Fibroblast of skin of right quadriceps (primary cell): Measurements from ENCODE around the gene FOXN1.
"Not testable (repeated sequence)": the region's sequence is repeated elsewhere in the genome, so short reads cannot be mapped to it uniquely, and the experiment has no call there.

Source experiments
- DNase-seq: peaks from one replicate; pipeline ENCODE4 v3.0.0-alpha.2; 2013

The FOXN1 gene, protein sequence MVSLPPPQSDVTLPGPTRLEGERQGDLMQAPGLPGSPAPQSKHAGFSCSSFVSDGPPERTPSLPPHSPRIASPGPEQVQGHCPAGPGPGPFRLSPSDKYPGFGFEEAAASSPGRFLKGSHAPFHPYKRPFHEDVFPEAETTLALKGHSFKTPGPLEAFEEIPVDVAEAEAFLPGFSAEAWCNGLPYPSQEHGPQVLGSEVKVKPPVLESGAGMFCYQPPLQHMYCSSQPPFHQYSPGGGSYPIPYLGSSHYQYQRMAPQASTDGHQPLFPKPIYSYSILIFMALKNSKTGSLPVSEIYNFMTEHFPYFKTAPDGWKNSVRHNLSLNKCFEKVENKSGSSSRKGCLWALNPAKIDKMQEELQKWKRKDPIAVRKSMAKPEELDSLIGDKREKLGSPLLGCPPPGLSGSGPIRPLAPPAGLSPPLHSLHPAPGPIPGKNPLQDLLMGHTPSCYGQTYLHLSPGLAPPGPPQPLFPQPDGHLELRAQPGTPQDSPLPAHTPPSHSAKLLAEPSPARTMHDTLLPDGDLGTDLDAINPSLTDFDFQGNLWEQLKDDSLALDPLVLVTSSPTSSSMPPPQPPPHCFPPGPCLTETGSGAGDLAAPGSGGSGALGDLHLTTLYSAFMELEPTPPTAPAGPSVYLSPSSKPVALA

DNA sequence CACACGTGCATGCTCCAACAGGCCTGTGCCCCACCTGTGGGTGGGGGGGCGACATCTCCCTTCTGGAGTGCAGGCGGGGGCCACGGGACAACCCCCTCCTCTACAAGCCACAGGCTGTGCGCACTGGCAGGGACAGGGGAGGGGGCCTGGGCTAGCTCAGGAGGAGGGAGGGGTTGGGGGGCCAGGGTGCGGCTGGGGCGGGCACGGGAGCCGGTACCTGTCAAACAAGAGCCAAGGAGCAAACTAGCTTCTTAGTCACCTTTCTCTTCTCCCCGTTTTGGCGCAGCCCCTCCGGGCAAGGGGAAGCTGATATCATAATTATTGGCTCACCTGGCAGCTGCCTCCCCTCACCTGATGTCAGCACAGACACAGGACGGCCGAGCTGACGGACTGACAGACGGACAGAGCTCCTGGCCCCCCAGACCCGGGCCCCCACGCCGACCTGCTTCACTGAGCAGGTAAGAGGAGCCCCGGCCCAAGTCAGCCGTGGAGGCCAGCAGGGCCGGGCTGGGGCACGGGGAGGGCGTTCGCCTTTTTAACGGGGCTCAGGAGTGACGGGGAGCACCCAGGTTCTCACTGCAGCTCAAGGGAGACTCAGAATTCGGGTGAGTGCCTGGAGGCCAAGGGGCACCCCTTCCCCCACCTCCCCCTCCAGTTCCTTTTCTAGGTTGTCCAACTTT lies at the start of gene FOXN1:
TSS of gene FOXN1 (plus strand) at position 363 of the 680 bp plus-strand sequence. CDS start 17,622 bp downstream, outside the sequence.
- no peak for DNase-seq

DNA sequence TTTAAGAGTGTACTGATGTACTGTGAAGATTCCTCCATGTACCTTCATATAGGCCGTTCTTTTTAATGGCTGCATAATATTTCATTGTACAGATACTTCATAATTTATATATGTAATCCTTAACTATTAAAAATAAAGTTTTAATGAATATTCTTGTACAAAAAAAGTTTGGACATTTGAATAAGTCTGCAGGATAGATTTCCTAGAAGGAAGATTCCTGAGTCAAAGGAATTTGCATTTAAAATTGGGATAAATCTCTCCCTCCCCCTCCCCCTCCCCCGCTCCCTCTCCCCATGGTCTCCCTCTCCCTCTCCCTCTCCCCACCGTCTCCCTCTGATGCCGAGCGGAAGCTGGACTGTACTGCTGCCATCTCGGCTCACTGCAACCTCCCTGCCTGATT lies 48.3 kb upstream of the FOXN1 start:
- DNase-seq, result no peak

DNA sequence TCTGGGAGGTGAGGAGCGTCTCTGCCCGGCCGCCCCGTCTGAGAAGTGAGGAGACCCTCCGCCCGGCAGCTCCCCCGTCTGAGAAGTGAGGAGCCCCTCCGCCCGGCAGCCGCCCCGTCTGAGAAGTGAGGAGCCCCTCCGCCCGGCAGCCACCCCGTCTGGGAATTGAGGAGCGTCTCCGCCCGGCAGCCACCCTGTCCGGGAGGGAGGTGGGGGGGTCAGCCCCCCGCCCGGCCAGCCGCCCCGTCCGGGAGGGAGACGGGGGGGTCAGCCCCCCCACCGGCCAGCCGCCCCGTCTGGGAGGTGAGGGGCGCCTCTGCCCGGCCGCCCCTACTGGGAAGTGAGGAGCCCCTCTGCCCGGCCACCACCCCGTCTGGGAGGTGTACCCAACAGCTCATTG lies 47.3 kb upstream of the FOXN1 start:
- DNase-seq, result not testable (repeated sequence)

DNA sequence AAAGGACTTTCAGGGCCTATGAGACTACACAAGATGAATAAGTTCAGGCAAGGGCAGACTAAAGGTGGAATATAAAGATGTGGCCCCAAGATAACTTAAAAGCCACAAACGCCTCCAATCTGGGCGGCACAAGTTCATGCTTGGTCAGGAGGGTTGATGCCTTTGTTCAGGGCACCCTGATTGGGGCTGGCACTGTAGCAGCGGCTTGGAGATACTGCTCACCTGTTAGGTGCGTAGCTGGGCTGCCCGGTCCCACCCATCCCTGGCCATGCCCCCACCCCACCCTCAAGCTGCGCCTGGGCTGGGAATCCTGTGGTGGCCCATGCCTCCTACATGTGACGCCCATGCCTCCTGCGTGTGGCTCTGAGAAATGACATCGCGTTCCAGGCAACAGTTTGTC lies 45.2 kb upstream of the FOXN1 start:
- no peak for DNase-seq

DNA sequence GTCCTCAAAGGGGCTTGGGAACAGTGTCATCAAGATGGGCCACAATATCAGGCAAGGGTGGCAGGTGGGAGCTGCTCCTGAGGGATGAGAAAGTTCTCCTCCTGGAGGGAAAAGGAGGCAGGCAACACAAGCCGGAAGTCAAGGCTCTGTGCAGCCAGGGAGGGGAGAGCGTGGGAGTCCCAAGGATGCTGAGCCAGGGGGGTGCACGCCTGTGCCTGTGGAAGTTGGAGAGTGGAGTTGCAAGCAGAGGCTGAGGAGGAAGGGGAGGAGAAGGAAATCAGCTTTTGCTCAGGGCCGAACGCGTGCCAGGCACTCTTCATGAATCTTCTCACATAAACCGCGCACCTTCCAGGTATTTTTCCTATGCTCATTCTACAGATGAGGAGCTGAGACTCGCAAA lies 40.1 kb upstream of the FOXN1 start:
- no peak for DNase-seq

DNA sequence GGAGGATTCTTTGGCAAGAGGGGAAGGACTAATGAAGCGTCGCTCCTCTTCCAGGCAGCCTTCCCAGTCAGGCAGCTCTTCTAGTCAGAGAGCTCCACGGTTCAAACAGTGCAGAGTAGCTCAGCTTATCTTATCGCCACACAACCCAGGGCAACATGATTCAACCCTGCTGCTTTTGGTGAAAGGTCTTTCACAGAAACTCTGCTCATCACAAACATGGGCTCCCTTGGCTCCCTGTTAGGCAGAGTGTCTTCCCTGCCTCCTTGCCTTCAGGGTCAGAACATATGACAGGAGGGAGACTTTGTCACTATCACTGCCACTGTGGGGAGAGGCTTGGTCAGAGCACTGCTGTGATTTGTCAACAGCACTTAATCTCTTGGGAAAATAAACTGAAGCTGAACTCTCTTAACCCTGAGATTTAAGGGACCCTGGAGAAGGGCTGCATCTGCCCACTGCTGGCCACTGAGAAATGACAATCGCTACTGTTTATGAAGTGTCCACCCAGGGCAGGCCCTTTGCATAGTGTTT lies 39.6 kb upstream of the FOXN1 start:
- no peak for DNase-seq

DNA sequence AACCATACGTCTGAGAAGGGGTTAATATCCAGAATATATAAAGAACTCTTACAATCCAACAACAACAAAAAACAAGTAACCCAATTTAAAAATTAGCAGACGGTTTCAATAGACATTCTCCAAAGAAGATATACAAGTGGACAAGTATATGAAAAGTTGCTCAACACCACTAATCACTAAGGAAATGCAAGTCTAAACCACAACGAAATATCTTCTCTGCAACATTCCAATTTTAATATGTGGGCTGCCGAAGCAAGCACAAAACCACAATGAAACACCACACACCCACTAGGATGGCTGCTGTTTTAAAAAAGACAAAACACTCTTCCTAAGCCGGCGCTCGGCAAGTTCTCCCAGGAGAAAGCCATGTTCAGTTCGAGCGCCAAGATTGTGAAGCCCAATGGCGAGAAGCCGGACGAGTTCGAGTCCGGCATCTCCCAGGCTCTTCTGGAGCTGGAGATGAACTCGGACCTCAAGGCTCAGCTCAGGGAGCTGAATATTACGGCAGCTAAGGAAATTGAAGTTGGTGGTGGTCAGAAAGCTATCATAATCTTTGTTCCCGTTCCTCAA lies 38.6 kb upstream of the FOXN1 start:
- DNase-seq, result peak; percentile 74

DNA sequence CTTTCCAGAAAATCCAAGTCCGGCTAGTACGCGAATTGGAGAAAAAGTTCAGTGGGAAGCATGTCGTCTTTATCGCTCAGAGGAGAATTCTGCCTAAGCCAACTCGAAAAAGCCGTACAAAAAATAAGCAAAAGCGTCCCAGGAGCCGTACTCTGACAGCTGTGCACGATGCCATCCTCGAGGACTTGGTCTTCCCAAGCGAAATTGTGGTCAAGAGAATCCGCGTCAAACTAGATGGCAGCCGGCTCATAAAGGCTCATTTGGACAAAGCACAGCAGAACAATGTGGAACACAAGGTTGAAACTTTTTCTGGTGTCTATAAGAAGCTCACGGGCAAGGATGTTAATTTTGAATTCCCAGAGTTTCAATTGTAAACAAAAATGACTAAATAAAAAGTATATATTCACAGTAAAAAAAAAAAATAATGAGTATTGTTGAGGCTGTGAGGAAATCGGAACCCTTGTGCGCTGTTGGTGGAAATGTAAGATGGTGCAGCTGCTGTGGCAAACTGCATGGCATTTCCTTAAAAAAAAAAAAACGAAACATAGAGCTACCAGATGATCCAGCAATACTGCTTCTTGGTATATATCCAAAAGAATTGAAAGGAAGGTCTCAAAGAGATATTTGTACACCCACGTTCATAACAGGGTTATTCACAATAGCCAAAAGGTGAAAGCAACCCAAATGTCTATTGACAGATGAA lies 38.0 kb upstream of the FOXN1 start:
- not testable (repeated sequence) for DNase-seq

DNA sequence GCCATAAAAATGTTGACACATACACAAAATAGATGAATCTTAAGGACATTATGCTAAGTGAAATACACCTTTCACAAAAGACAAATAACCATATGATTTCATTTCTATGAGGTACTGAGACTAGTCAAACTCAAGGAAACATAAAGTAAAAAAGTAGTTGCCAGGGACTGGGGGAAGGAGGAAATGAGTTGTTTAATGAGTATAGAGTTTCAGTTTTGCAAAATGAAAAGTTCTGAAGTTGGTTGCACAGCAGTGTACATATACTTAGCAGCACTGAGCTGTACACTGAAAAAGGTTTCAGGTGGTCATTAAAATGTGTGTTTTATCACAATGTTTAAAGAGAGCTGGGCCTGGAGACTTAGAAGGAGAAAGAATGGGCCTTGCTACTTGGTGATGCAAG lies 37.4 kb upstream of the FOXN1 start:
- no peak for DNase-seq

DNA sequence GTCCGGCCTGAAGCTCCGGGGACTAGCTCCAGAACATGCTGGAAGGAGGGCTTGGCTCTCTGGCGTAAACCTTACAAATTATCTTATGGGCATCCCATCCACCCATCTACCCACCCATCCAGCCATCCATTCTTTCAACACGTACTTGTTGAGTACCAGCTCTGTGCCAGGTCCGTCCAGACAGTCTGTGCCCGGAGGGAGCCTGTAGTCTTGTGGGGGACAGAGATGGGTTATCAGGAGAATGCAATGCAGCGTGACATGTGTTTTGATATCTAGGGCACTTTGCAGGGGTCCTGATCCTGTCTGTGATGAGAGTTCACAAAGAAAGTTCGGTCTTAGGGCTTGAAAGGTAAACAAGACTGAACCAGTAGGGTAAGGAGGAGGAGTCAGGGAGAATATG lies 36.8 kb upstream of the FOXN1 start:
- no peak for DNase-seq

DNA sequence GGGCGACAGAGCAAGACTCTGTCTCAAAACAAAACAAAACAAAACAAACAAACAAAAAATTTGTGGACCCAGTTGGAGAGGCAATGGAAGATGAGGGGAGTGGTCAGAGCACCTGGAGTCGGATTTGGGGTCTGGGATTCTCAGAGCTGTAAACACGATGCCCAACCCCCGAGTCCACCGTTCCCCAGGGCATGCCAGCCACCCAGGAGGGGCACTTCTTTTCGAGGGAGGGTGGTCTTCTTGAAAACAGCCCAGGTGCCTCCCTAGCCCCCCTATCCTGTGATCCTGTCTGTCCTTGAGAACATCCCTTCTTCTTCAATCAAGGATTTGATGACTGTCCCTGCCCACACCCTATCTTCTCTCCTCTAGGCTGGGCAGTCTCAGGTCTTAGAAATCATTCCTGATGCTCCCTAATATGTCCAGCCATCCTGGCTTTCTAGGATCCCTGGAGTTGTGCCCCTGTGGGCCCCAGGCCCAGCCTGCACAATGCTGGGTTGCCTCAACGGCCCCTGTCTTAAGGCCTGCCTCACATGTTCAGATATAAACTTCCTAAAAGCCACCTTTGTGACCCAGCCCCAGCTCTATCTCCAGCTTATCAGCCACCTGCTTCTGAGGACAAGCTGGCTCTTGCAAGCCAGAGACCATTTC lies 35.8 kb upstream of the FOXN1 start:
- no peak for DNase-seq

DNA sequence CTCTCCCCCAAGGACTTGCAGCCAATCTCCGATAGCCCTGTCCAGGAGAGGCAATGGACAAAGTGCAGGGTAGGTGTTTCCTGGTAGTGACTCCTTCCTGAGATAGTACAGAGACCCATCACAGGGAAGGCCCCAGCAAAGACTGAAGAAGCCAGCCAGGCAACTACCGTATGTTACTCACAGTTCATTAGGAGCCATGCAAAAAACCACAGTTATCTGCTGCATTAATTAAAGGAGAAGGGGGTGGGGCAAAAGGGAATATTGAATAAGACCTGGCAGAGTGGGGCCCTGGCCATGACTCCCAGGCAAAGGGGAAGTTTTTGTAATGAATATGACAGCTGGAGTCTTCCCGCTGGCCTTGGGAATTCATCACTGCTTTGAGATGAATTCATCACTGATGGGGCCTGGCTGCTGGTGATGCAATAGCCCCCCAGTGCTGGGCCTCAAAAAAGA lies 35.2 kb upstream of the FOXN1 start:
- DNase-seq, result peak; percentile 18

DNA sequence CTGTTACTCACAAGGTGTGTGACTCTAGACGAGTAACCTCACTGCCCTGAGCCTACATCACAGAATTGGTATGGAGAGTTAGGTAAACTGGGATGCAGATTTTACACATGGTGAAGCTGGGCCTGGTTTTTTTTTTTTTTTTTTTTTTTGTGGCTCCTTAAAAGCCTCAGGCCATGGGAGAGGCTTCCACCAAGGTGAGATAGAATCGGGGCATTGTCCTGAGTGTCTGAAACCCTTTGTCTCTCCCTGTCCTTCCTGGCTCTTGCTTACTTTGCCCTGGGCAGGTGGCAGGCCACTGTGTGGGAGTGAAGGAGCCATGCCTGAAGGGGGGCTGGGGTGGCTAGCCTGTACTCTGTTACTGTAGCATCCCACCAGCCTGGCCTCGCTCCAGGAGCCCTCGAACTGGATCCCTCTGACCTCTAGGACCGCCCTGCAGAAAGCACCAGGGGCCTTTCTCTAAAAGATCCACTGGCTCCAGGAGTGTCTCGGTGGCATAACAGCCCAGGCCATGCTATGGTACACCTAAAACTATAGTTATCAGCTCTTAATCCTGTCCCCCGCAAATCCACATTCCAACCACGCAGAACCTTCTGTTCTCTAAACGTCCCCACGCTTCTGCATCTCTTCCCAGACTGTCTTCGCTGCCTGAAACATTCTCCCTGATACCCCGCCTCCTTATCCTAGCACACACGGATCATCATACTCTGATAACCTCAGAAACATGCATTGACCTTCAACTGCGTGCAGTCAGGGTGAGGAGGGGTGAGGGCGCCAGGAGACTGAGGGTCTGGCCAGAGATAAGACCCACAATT lies 34.4 kb upstream of the FOXN1 start:
- no peak for DNase-seq

DNA sequence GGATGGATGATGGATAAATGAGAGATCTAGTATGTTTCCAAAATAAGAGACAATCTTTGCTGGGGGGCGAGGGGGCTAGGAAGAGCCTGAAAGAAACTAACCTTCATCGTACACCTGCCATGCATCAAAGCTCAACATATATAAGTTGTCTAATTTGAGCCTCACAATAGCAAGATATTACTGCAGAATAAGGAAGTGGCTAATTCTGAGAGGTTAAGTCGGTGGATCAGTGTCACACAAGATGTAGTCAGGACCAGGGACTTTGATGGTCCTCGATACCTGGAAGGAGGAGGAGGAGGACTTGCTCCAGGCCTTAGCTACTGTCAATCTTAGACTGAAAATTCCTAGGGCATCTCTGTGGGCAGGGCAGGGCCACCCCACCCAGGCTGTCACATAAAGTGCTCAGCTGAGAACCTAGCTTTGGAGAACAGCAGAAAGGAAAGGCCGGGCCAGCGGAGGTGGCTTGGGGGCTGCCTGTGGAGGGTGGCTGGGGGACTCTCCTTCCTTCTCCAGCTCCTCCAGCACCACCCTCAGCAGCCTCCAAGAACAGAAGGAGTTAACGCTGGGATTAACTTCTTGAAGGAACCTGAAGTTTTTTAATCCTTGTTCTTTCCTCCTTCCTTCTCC lies 33.2 kb upstream of the FOXN1 start:
- DNase-seq, result no peak

DNA sequence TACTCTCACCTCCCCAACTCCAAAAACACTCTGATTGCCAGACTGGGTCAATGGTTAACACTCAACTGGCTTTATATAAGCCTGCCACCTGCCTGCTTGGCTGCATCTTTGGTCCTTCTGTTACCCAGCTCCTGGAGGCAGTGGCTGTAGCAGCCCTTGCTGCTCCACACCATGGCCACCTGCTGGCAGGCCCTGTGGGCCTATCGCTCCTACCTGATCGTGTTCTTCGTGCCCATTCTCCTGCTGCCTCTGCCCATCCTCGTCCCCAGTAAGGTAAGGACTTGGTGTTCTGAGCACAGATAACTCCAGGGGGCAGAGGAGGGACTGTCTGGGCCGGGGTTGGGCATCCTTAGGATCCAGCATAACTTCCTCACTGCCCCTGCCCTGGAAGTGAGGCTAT lies 32.6 kb upstream of the FOXN1 start, which contains the start of gene SLC13A2:
TSS of gene SLC13A2 (plus strand) at position 103 of the 400 bp plus-strand sequence. CDS start at position 172, 69 bp downstream.
- no peak for DNase-seq

DNA sequence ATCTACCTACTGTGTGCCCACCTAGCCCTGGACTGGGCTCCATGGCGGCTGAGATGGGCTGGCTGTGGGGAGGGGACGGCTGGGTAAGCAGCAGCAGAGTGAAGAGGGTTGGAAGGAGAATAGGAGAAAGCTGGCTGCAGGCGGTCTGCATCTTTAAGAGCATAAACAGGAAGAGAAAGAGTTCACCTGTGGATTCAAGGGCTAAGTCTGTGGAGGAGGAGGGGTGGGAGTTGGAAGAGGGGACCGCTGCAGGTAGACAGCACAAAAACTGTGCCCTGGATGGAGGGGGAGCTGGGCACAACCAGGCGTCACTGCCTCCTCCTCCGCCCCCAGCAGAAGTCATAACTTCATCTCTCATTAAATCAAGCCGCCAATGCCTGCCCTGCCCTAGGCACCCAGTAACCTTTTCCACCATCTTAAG lies 32.0 kb upstream of the FOXN1 start:
- no peak for DNase-seq

DNA sequence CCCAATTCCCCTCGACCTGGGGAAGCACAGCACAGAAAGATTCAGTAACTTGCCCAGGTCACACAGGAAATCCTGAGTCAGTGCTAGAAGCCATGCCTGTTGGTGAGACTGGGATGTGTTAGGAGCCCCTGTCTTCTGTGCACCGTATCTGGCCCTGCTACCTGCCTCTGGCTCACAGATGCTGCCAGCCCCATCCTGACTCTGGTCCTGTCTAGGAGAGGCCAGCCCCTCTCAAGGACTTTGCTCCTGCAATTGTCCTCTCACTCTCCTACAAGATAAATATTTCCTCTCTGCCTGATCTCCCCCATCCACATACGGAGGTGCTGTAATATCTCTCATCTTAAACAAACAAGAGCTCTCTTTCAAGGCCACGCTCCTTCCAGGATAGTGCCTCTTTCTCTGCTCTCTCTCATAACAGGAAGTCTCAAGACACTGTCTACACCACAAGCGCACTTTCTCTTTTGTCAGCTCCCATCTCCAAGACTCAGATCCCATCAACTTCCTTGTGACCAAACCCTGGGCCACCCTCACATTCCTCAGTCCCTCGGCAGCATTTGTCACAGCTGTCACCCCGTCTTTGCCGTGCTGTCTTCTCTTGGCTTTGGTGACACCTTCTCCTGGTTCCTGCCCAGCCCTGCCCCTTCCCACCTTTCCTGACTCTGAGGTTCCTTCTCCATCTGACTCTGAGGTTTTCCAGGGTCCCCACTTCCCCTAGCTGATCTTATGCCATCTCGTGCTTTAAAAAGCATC lies 30.8 kb upstream of the FOXN1 start:
- DNase-seq, result no peak

DNA sequence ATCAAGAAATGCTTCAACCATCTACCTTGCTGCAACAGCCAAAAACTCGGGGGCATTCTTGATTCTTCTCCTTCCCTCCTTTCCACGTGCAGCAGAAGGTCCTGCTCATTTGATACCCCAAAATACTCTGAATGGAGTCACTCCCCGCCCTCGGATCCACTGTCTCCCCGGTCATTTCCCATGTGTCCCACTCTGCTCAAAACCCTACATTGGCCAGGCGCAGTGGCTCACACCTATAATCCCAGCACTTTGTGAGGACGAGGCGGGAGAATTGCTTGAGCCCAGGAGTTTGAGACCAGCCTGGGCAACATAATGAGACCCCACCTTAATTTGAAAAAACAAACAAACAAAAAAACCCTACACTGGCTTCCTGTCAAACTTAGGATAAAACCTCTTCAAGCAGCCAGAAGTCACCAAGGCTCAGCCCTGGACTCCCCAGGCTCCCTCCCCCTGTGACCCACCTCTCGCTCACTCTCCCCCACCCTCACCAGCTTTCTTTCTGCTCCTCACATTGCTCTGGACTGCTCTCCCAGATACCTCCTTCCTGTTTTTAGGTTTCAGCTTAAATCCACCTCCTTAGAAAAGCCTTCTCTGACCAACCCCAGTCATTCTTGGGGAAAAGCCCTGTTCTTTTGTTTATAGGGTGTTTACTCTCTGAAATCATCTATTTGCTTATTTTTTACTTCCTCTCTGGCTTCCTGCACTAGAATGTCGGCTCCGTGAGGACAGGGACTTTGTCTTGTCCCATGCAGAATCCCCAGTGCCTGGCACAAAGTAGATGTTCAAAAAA lies 29.9 kb upstream of the FOXN1 start:
- DNase-seq, result no peak

DNA sequence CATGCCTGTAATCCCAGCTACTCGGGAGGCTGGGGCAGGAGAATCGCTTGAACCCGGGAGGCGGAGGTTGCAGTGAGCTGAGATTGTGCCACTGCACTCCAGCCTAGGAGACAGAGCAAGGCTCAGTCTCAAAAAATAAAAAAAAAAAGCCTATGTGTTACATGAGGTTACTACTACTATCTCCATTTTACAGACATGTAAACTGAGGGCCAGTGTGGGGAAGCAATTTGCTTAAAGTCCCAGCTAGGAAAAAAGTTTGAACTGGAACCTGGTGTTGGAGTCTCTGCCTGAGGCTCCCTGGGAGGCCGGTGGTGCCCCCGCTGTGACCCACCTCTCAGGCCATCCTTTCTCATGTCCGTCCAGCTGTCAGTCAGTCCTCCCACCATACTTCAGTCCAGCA lies 28.2 kb upstream of the FOXN1 start:
- no peak for DNase-seq
